Activated T-helper 17 cell treated with anti-CD3 and anti-CD28 coated beads, Interleukin-2, amount 50 U/mL, for 72 hours (primary cell): ENCODE results near the gene PGK1. TPM values are rescaled to one million over a fixed set of nuclear protein-coding genes. Genes with fewer than 3 reads are reported as not detected.

Source experiments
- total RNA-seq, 2 donors: library from RNA; stranded (reverse); gene quantifications; one replicate each; pipeline ENCODE4 v1.2.3, GENCODE V29; 2022

Gene PGK1
- total RNA-seq, 2 donors from 2014 or later: 1,373 to 1,720 TPM

Other genes with a start within 250 kb of the PGK1 start
- 10 to 100 TPM; 28.6 to 43.2 TPM for gene MAGT1, start 208.8 kb upstream of the PGK1 start, total RNA-seq
- 100 to 1,000 TPM; 166 to 272 TPM for gene COX7B, start 204.8 kb upstream of the PGK1 start, total RNA-seq
- 10 to 100 TPM in 1 of 2 donors, 1 to 10 TPM in 1; 9.5 to 17.3 TPM for gene ATP7A, start 193.6 kb upstream of the PGK1 start, total RNA-seq
- gene PGAM4, start 134.6 kb upstream of the PGK1 start, total RNA-seq: not detected
- gene TAF9B, start 35.4 kb downstream of the PGK1 start, total RNA-seq: 10 to 100 TPM; 13.4 to 20.6 TPM
- gene CYSLTR1, start 223.4 kb downstream of the PGK1 start, total RNA-seq: 1 to 10 TPM in 1 of 2 donors, under 1 TPM in 1; 0.71 to 1.7 TPM